HepG2 (cell line): ENCODE results near the gene DCTN1. TPM values are rescaled to one million over a fixed set of nuclear protein-coding genes. Genes with fewer than 3 reads are reported as not detected.

Experiments
- BCL3 ChIP-seq: sonication (generic); formaldehyde crosslinking; IDR thresholded peaks from 2 replicates; pipeline ENCODE4 v1.5.1; 2020; ENCODE audit warnings: mild to moderate bottlenecking, missing genetic modification reagents, moderate library complexity
- CEBPB ChIP-seq: IDR thresholded peaks from 2 replicates; pipeline ENCODE4 v1.6.1; 2011; ENCODE audit warnings: low read depth, low read length, improper control_type of control experiment, borderline replicate concordance
- CHCHD3 ChIP-seq: sonication (generic); formaldehyde crosslinking; IDR thresholded peaks from 2 replicates; pipeline ENCODE4 v1.8.0; 2022; ENCODE audit warnings: mild to moderate bottlenecking, missing genetic modification reagents, moderate library complexity
- CTCF ChIP-seq: sonication (generic); formaldehyde crosslinking; IDR thresholded peaks from 2 replicates; pipeline ENCODE4 v1.5.0; 2020; ENCODE audit warnings: mild to moderate bottlenecking, missing genetic modification reagents, moderate library complexity
- FOXC1 ChIP-seq: sonication (generic); formaldehyde crosslinking; IDR thresholded peaks from 2 replicates; pipeline ENCODE4 v1.8.0; 2022; ENCODE audit warnings: mild to moderate bottlenecking, missing genetic modification reagents, borderline replicate concordance
- MYC ChIP-seq: sonication (generic); formaldehyde crosslinking; IDR thresholded peaks from 2 replicates; pipeline ENCODE4 v1.9.0; 2021; ENCODE audit warnings: missing genetic modification reagents, borderline replicate concordance
- RBM22 ChIP-seq: fragments of 200-400 bp; formaldehyde crosslinking; optimal IDR thresholded peaks from 2 replicates; pipeline ENCODE3; 2017; ENCODE audit warnings: mild to moderate bottlenecking, low read length, moderate library complexity
- SIN3A ChIP-seq: IDR thresholded peaks from 2 replicates; pipeline ENCODE4 v1.6.1; 2011; ENCODE audit warnings: low read depth, mild to moderate bottlenecking, control low read depth, low read length, borderline replicate concordance
- SKI ChIP-seq: fragments of 450-650 bp; IDR thresholded peaks from one replicate; pipeline ENCODE4 v1.6.1; 2018; ENCODE audit warnings: mild to moderate bottlenecking; ENCODE audit not compliant: partially characterized antibody
- SMYD3 ChIP-seq: sonication (generic); formaldehyde crosslinking; IDR thresholded peaks from 2 replicates; pipeline ENCODE4 v1.8.1; 2023; ENCODE audit warnings: mild to moderate bottlenecking, missing genetic modification reagents
- SNAPC2 ChIP-seq: sonication (generic); formaldehyde crosslinking; IDR thresholded peaks from 2 replicates; pipeline ENCODE4 v1.8.1; 2022; ENCODE audit warnings: mild to moderate bottlenecking, missing genetic modification reagents
- SNAPC4 ChIP-seq: sonication (generic); formaldehyde crosslinking; IDR thresholded peaks from 2 replicates; pipeline ENCODE4 v1.4.0; 2020; ENCODE audit warnings: mild to moderate bottlenecking, missing genetic modification reagents
- SP2 ChIP-seq: sonication (generic); formaldehyde crosslinking; IDR thresholded peaks from 2 replicates; pipeline ENCODE4 v1.5.1; 2020; ENCODE audit warnings: mild to moderate bottlenecking, missing genetic modification reagents
- THAP7 ChIP-seq: sonication (generic); formaldehyde crosslinking; IDR thresholded peaks from 2 replicates; pipeline ENCODE4 v1.8.1; 2023; ENCODE audit warnings: mild to moderate bottlenecking, missing genetic modification reagents
- TOPORS ChIP-seq: sonication (generic); formaldehyde crosslinking; IDR thresholded peaks from 2 replicates; pipeline ENCODE4 v1.8.0; 2023; ENCODE audit warnings: mild to moderate bottlenecking, missing genetic modification reagents
- U2AF2 ChIP-seq: fragments of 200-400 bp; formaldehyde crosslinking; IDR thresholded peaks from 2 replicates; pipeline ENCODE4 v1.6.1; 2017; ENCODE audit warnings: low read depth, mild to moderate bottlenecking, low read length
- ZBTB43 ChIP-seq: sonication (generic); formaldehyde crosslinking; conservative IDR thresholded peaks from 2 replicates; pipeline ENCODE4 v1.4.0; 2020; ENCODE audit warnings: missing genetic modification reagents
- ZFP36L1 ChIP-seq: sonication (generic); formaldehyde crosslinking; IDR thresholded peaks from 2 replicates; pipeline ENCODE4 v1.8.0; 2022; ENCODE audit warnings: mild to moderate bottlenecking, missing genetic modification reagents, moderate library complexity
- ZFP37 ChIP-seq: sonication (generic); formaldehyde crosslinking; IDR thresholded peaks from 2 replicates; pipeline ENCODE4 v1.4.0; 2020; ENCODE audit warnings: missing genetic modification reagents, borderline replicate concordance
- ZMAT3 ChIP-seq: sonication (generic); formaldehyde crosslinking; conservative IDR thresholded peaks from 2 replicates; pipeline ENCODE4 v1.7.0; 2021; ENCODE audit warnings: missing genetic modification reagents
- ZNF7 ChIP-seq: IDR thresholded peaks from 2 replicates; pipeline ENCODE4 v1.6.1; 2016; ENCODE audit warnings: missing biosample characterization, missing genetic modification reagents
- ZSCAN30 ChIP-seq: sonication (generic); formaldehyde crosslinking; IDR thresholded peaks from 2 replicates; pipeline ENCODE4 v1.5.0; 2020; ENCODE audit warnings: mild to moderate bottlenecking, missing genetic modification reagents
- polyA plus RNA-seq, 8 experiments: library from polyadenylated mRNA; depleted of rRNA in 3 of 8; stranded (reverse) in 7 of 8; unstranded in 1 of 8; fragments of >200 nt; fragmentation: Illumina TruSeq in 4 of 8; extraction: Trizol in 4 of 8; gene quantifications; 2 replicates each; pipeline versions ENCODE4 v1.2.1 to v1.2.3, GENCODE V29; 2011 to 2016; ENCODE audit warnings: low read depth in 4 of 8, missing spikeins in 1 of 8, mixed read lengths in 1 of 8; ENCODE audit not compliant: insufficient read depth in 1 of 8
- total RNA-seq, 5 experiments: library from RNA; depleted of rRNA; stranded (reverse); fragments of >200 nt; fragmentation: Illumina TruSeq; extraction: Trizol; gene quantifications; 2 replicates each; pipeline ENCODE4 v1.2.3, GENCODE V29; 2016; ENCODE audit warnings: low read depth in 1 of 5

Gene DCTN1
- total and polyA plus RNA-seq, 2 of the 13 experiments (the other 11 are each of a cell fraction or from before 2014, with no cell fraction given) = 73.2 to 122 TPM

GRCh38 chr2:74425523-74425922 is 45.4 kb upstream of the DCTN1 start (continued):
- TF ChIP-seq SNAPC4 (CRISPR knock-in tag) (no peak), ZMAT3 (CRISPR knock-in tag) (no peak), MYC (CRISPR knock-in tag) (no peak), TOPORS (CRISPR knock-in tag) (no peak), SP2 (CRISPR knock-in tag) (no peak), RBM22 (peak; percentile 13), THAP7 (no peak), U2AF2 (no peak), ZFP37 (CRISPR knock-in tag) (0 out of 2 replicates have a peak, but pooled peaks have one; percentile 27), SKI (no peak), SIN3A (0 out of 2 replicates have a peak, but pooled peaks have one; percentile 38), FOXC1 (CRISPR knock-in tag) (no peak), SNAPC2 (CRISPR knock-in tag) (no peak), ZSCAN30 (no peak), CHCHD3 (CRISPR knock-in tag) (no peak), ZFP36L1 (CRISPR knock-in tag) (no peak), BCL3 (CRISPR knock-in tag) (no peak), ZNF7 (CRISPR knock-in tag) (no peak), CTCF (CRISPR knock-in tag) (no peak), ZBTB43 (no peak), CEBPB (no peak), SMYD3 (CRISPR knock-in tag) (0 out of 2 replicates have a peak, but pooled peaks have one; percentile 47)
